Measurements from ENCODE around the gene PTGR3. TPM values are rescaled to one million over a fixed set of nuclear protein-coding genes. Genes with fewer than 3 reads are reported as not detected.
"Not testable (repeated sequence)": the region's sequence is repeated elsewhere in the genome, so short reads cannot be mapped to it uniquely, and the experiment has no call there.

The PTGR3 gene
- total RNA-seq, 2 experiments from 2014 or later, result 14.4 to 23.3 TPM

- ChIA-PET CTCF (no interaction called here), POLR2A (no interaction called here)
- Mint-ChIP-seq H3K36me3 (ENCODE audit: low read depth) (peaks cover 13% of the 10 kb centered on the region), H3K9me3 (ENCODE audit: low read depth) (no peaks in the 10 kb centered on the region), H3K4me1 (peaks cover 24% of the 10 kb centered on the region), H3K4me3 (no peak overlapping the region), H3K27me3 (peaks cover 6% of the 10 kb centered on the region), H3K27ac (no peak overlapping the region)
- no peak for DNase-seq
- ATAC-seq, result no peak
- intact Hi-C loops (cut with DNase I, micrococcal nuclease), result loop anchor here (10.0 kb wide), 4 partner anchors 206 to 576 kb away; no protein-coding TSS in a partner anchor
These were observed 8.2 kb downstream of the PTGR3 start for GRCh38 chr18:75200605-75201280.

GRCh38 chr18:75200071-75200470, 8.9 kb downstream of the PTGR3 start:
- intact Hi-C loops (cut with DNase I, micrococcal nuclease), result loop anchor here (10.0 kb wide), 4 partner anchors 205 to 575 kb away; no protein-coding TSS in a partner anchor
- Mint-ChIP-seq H3K4me3 (no peak overlapping the region), H3K9me3 (ENCODE audit: low read depth) (no peaks in the 10 kb centered on the region), H3K27me3 (peaks cover under 1% of the 10 kb centered on the region), H3K27ac (no peak overlapping the region), H3K36me3 (ENCODE audit: low read depth) (peaks cover 10% of the 10 kb centered on the region), H3K4me1 (peaks cover 17% of the 10 kb centered on the region)
- ATAC-seq, result no peak
- POLR2A ChIA-PET, result no interaction called here
- CTCF ChIA-PET, result no interaction called here
- DNase-seq, result no peak

- peaks cover 15% of the 10 kb centered on the region for H3K4me1 Mint-ChIP-seq
- no peaks in the 10 kb centered on the region for H3K9me3 Mint-ChIP-seq (ENCODE audit: low read depth)
- POLR2A ChIA-PET, result no interaction called here
- no peak for ATAC-seq
- no peak overlapping the region for H3K27ac Mint-ChIP-seq
- no peak for DNase-seq
- H3K4me3 Mint-ChIP-seq, result no peak overlapping the region
- H3K36me3 Mint-ChIP-seq (ENCODE audit: low read depth), result peaks cover 10% of the 10 kb centered on the region
- H3K27me3 Mint-ChIP-seq, result no peaks in the 10 kb centered on the region
- CTCF ChIA-PET, result no interaction called here
- intact Hi-C loops (cut with DNase I, micrococcal nuclease), result no loop called here
These were observed 9.6 kb downstream of the PTGR3 start for GRCh38 chr18:75199327-75199726.

- Mint-ChIP-seq H3K4me3 (no peak overlapping the region), H3K36me3 (ENCODE audit: low read depth) (peaks cover 10% of the 10 kb centered on the region), H3K27me3 (no peaks in the 10 kb centered on the region), H3K27ac (no peak overlapping the region), H3K4me1 (peaks cover 15% of the 10 kb centered on the region), H3K9me3 (ENCODE audit: low read depth) (no peaks in the 10 kb centered on the region)
- DNase-seq (no peak), ATAC-seq (no peak)
- POLR2A ChIA-PET, result no interaction called here
- CTCF ChIA-PET, result no interaction called here
- intact Hi-C loops (cut with DNase I, micrococcal nuclease), result no loop called here
These were observed 10.9 kb downstream of the PTGR3 start for GRCh38 chr18:75198036-75198435.

- no peak for DNase-seq
- ChIA-PET CTCF (no interaction called here), POLR2A (no interaction called here)
- H3K4me3 Mint-ChIP-seq, result no peak overlapping the region
- peaks cover 2% of the 10 kb centered on the region for H3K4me1 Mint-ChIP-seq
- intact Hi-C loops (cut with DNase I, micrococcal nuclease), result no loop called here
- H3K27ac Mint-ChIP-seq, result no peak overlapping the region
- peaks cover under 1% of the 10 kb centered on the region for H3K9me3 Mint-ChIP-seq (ENCODE audit: low read depth)
- H3K36me3 Mint-ChIP-seq (ENCODE audit: low read depth), result peaks cover 4% of the 10 kb centered on the region
- no peaks in the 10 kb centered on the region for H3K27me3 Mint-ChIP-seq
- ATAC-seq, result no peak
These were observed 16.0 kb downstream of the PTGR3 start for GRCh38 chr18:75192899-75193298.

GRCh38 chr18:75189696-75190095, 19.2 kb downstream of the PTGR3 start:
- intact Hi-C loops (cut with DNase I, micrococcal nuclease), result no loop called here
- ChIA-PET CTCF (no interaction called here), POLR2A (no interaction called here)
- Mint-ChIP-seq H3K36me3 (ENCODE audit: low read depth) (no peaks in the 10 kb centered on the region), H3K27me3 (no peaks in the 10 kb centered on the region), H3K9me3 (ENCODE audit: low read depth) (peaks cover 2% of the 10 kb centered on the region), H3K27ac (no peak overlapping the region), H3K4me1 (no peaks in the 10 kb centered on the region), H3K4me3 (no peak overlapping the region)
- ATAC-seq (no peak), DNase-seq (no peak)

GRCh38 chr18:75187702-75188101, 21.2 kb downstream of the PTGR3 start:
- ATAC-seq; H3K9me3 Mint-ChIP-seq (ENCODE audit: low read depth); DNase-seq; H3K4me1 Mint-ChIP-seq; H3K4me3 Mint-ChIP-seq; H3K27me3 Mint-ChIP-seq; H3K27ac Mint-ChIP-seq; H3K36me3 Mint-ChIP-seq (ENCODE audit: low read depth); intact Hi-C loops (cut with DNase I, micrococcal nuclease); POLR2A ChIA-PET: not testable (repeated sequence)
- CTCF ChIA-PET, result interaction anchor here (1.0 kb wide), 1 partner anchor 48 kb away, joined by 3 read pairs; no protein-coding TSS in a partner anchor

GRCh38 chr18:75185460-75185859, 23.5 kb downstream of the PTGR3 start:
- ATAC-seq (no peak), DNase-seq (no peak)
- H3K9me3 Mint-ChIP-seq (ENCODE audit: low read depth), result peaks cover 3% of the 10 kb centered on the region
- CTCF ChIA-PET, result interaction anchor here (0.6 to 1.0 kb wide), 3 partner anchors 9 to 1479 kb away, joined by 3 to 5 read pairs (median 3); no protein-coding TSS in a partner anchor
- intact Hi-C loops (cut with DNase I, micrococcal nuclease), result no loop called here
- no peak overlapping the region for H3K27ac Mint-ChIP-seq
- H3K27me3 Mint-ChIP-seq, result peaks cover 1% of the 10 kb centered on the region
- H3K4me3 Mint-ChIP-seq, result no peak overlapping the region
- POLR2A ChIA-PET, result interaction anchor here (0.6 kb wide), 1 partner anchor 130 kb away, joined by 3 read pairs; no protein-coding TSS in a partner anchor
- no peaks in the 10 kb centered on the region for H3K36me3 Mint-ChIP-seq (ENCODE audit: low read depth)
- H3K4me1 Mint-ChIP-seq, result no peaks in the 10 kb centered on the region

- intact Hi-C loops (cut with DNase I, micrococcal nuclease), result no loop called here
- ChIA-PET POLR2A (no interaction called here), CTCF (no interaction called here)
- peaks cover 3% of the 10 kb centered on the region for H3K9me3 Mint-ChIP-seq (ENCODE audit: low read depth)
- peaks cover 1% of the 10 kb centered on the region for H3K27me3 Mint-ChIP-seq
- ATAC-seq, result no peak
- DNase-seq, result no peak
- H3K27ac Mint-ChIP-seq, result no peak overlapping the region
- H3K4me3 Mint-ChIP-seq, result no peak overlapping the region
- H3K36me3 Mint-ChIP-seq (ENCODE audit: low read depth), result no peaks in the 10 kb centered on the region
- H3K4me1 Mint-ChIP-seq, result no peaks in the 10 kb centered on the region
These were observed 24.9 kb downstream of the PTGR3 start for GRCh38 chr18:75183973-75184493.

GRCh38 chr18:75183524-75183923, 25.4 kb downstream of the PTGR3 start:
- Mint-ChIP-seq H3K9me3 (ENCODE audit: low read depth) (peaks cover 3% of the 10 kb centered on the region), H3K27me3 (peaks cover 1% of the 10 kb centered on the region), H3K27ac (no peak overlapping the region), H3K36me3 (ENCODE audit: low read depth) (no peaks in the 10 kb centered on the region), H3K4me1 (no peaks in the 10 kb centered on the region), H3K4me3 (no peak overlapping the region)
- DNase-seq, result no peak
- CTCF ChIA-PET, result no interaction called here
- intact Hi-C loops (cut with DNase I, micrococcal nuclease), result no loop called here
- no peak for ATAC-seq
- POLR2A ChIA-PET, result no interaction called here

- Mint-ChIP-seq H3K4me1 (no peaks in the 10 kb centered on the region), H3K27ac (no peak overlapping the region), H3K9me3 (ENCODE audit: low read depth) (peaks cover 1% of the 10 kb centered on the region), H3K36me3 (ENCODE audit: low read depth) (no peaks in the 10 kb centered on the region), H3K27me3 (peaks cover 1% of the 10 kb centered on the region), H3K4me3 (no peak overlapping the region)
- ChIA-PET POLR2A (no interaction called here), CTCF (interaction anchor here (0.7 kb wide), 1 partner anchor 1953 kb away, joined by 3 read pairs; the partner anchor contains the start of gene MBP)
- ATAC-seq (no peak), DNase-seq (no peak)
- intact Hi-C loops (cut with DNase I, micrococcal nuclease), result no loop called here
These were observed 28.9 kb downstream of the PTGR3 start for GRCh38 chr18:75179819-75180600.

GRCh38 chr18:75178376-75178775, 30.6 kb downstream of the PTGR3 start:
- ChIA-PET CTCF (no interaction called here), POLR2A (no interaction called here)
- Mint-ChIP-seq H3K4me1 (no peaks in the 10 kb centered on the region), H3K27me3 (no peaks in the 10 kb centered on the region), H3K9me3 (ENCODE audit: low read depth) (peaks cover 1% of the 10 kb centered on the region), H3K4me3 (no peak overlapping the region), H3K27ac (no peak overlapping the region), H3K36me3 (ENCODE audit: low read depth) (no peaks in the 10 kb centered on the region)
- DNase-seq (no peak), ATAC-seq (no peak)
- intact Hi-C loops (cut with DNase I, micrococcal nuclease), result no loop called here

Measured in activated CD4-positive, alpha-beta T cell treated with anti-CD3 and anti-CD28 coated beads for 36 hours (primary cell).